ENCODE results near the gene KLHL18.

GRCh38 chr3:47273564-47273963, 9.2 kb upstream of the KLHL18 start:
- TF ChIP-seq EZH2 (IDR thresholded peaks at IDR 0.05; ENCODE audit: low read length) (no peak), CTCF (optimal IDR thresholded peaks at IDR 0.05 in 1 of 3, IDR thresholded peaks at IDR 0.05 in 1 of 3, conservative IDR thresholded peaks at IDR 0.05 in 1 of 3; ENCODE audit: extremely low read depth in 1 of 3, insufficient read depth in 2 of 3, low read length in 3 of 3) (no peak)
